HG03025 (cell line): ENCODE results near the gene HEMK1.

Experiments
- ATAC-seq: cut with Tn5 transposase; IDR thresholded peaks from one replicate; pipeline ENCODE4 v1.9.1; 2021; ENCODE audit warnings: mild to moderate bottlenecking, moderate library complexity; ENCODE audit not compliant: unreplicated experiment, low FRiP score

HEMK1 gene

DNA sequence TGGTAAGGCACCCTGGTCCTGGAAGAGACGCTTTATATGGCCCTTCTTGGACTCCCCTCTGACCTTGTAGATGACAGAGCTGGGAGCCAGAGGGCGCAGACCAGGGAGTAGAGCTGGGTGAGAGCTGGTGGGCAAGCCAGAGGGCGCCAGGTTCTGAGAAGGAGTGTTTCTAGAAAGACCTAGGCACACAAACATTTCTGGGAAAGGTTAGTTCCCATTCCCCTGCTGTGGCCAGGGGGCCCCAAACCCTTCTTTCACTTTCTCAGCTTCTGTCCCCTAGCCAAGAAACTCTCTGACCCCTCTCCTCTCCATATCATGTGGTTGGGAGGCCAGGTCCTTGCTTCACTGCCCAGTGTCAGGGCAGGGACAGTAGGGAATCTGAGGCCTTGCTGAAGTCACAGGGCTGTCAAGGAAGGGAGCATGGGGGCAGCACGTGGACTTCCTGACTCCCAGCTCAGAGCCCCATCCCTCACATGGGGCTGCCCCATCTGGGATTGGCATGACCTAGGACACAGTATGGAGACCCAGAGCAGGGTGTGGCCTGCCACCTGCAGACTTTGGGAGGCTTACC, 3.6 kb downstream of the HEMK1 start:
- no peak for ATAC-seq

DNA sequence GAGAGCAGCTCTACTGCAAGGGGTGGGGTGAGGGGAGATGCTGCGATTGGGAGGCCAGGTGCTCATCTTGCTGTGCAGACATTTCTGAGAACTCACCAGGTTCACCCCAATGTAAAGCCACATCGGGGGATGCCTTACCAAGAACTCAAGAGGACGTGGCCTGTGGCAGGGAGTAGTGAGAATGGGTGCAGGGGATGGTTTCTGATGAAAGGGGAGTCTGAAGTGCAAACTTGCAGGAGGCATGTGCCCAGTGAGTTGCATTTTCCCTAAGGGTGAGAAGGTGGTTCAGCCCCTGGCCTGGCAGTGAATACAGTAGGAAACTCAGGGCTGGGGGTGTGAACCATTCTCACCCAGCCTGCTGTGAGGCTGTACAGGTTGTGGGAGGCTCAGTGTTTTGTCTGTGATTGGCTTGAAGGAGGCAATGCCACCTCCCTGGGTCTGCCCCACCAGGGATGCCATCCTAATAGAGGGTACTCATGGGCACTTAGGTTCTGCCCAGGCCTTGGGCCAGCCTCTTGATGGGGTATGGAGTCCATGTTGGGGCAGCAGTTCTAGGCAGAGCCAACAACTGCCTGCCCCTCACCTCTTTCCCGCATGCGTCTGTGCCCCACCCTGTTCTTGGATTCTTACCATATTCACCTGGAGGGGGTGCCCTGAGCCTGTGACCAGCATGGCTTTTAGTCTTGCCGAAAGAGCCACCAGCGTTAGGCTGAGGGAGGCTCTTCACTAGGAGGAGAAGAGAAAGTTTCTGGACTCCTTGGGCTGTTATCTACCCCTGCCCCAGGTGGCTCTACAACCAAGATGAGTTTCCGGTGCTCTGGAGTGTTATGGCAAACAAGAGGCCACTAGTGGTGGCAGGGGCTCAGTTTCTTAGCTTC, 4.5 kb downstream of the HEMK1 start:
- ATAC-seq: no peak

DNA sequence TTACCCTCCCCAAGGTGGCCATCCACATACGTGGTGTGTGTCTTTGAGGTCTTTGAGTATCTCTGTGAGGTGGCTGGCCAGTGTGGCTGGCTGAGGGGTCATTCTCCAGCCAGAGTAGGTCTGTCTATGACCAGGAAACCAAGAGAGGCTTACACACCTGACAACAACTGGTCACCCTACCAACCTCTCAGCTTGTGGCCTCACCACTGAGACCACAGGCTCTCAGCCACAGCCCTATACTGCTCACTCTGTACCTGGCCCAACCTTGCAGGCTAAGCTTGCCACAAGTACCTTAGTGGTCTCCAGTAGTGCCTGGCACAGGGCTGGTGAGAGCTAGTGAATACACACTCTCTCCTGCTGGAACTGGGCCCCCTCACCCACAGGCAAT, 5.1 kb downstream of the HEMK1 start:
- no peak for ATAC-seq

- ATAC-seq: no peak
Measured at GRCh38 chr3:50575372-50575771, 6.0 kb downstream of the HEMK1 start.

DNA sequence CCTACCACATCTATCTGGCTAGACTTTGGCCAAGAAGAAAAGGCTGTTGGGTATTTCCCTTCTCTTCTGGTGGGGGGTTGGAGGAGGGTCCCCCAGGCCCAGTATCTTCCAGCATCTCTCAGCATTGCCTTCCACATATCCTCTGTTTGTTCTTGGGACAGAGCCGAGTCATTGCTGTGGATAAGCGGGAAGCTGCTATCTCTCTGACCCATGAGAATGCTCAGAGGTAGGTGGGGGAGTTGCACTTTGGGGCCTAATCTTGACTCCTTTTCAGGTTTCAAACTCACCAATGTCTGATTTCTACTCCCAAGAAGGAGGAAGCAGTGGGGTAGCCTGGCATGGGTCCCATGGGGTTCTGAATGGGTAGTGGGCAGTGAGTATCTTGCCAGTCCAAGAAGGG, 8.0 kb downstream of the HEMK1 start:
- ATAC-seq: no peak

DNA sequence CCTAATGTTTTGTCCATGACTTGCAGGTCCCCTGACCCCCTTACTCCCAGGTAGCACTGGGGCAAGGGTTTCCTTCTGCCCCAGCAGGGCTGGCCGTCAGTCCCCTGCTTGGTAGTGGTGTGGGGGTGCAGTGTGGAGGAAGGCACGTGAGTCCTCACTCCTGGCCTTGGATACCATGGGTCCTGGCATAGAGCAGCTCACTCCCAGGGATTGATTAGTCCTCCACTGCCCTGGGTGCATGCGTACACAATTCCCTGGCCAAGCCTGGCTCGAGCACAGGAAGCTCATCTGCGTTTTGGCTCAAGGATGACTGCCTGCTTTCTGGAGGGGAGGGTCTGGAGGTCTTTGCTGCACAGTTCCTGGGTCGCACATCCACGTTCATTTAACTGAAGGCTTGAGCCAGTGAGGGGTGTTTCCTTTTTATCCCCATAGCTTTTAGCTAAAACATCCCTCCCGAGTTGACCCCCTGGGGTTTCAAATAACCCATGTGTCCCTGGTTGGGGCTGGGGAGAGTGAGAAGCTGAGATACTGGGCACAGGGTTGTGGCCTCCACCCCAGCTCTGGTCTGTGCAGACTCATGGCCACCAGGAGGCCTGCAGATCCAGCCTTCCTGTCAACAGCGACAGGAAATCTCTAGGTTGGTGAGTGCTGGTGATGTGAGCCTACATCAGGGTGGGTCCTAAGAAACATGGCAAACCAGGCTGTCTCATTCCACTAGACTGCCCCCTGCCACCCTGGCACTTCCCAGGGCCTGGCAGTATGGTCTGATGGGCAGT, 11.5 kb downstream of the HEMK1 start:
- ATAC-seq: no peak

GRCh38 chr3:50581459-50581842, 12.1 kb downstream of the HEMK1 start:
- ATAC-seq: no peak

GRCh38 chr3:50582083-50582482, 12.8 kb downstream of the HEMK1 start:
- no peak for ATAC-seq

- no peak for ATAC-seq
Measured at GRCh38 chr3:50583897-50584296, 14.6 kb downstream of the HEMK1 start.

- no peak for ATAC-seq
Measured at GRCh38 chr3:50584391-50584790, 15.1 kb downstream of the HEMK1 start.

GRCh38 chr3:50585919-50586762, 16.8 kb downstream of the HEMK1 start:
- ATAC-seq: no peak

- no peak for ATAC-seq
Measured at GRCh38 chr3:50586763-50587070, 17.4 kb downstream of the HEMK1 start.

GRCh38 chr3:50587373-50587772, 18.1 kb downstream of the HEMK1 start:
- ATAC-seq: no peak

- ATAC-seq: no peak
Measured at GRCh38 chr3:50587806-50588758, 18.8 kb downstream of the HEMK1 start.

- no peak for ATAC-seq
Measured at GRCh38 chr3:50588759-50589433, 19.6 kb downstream of the HEMK1 start.

DNA sequence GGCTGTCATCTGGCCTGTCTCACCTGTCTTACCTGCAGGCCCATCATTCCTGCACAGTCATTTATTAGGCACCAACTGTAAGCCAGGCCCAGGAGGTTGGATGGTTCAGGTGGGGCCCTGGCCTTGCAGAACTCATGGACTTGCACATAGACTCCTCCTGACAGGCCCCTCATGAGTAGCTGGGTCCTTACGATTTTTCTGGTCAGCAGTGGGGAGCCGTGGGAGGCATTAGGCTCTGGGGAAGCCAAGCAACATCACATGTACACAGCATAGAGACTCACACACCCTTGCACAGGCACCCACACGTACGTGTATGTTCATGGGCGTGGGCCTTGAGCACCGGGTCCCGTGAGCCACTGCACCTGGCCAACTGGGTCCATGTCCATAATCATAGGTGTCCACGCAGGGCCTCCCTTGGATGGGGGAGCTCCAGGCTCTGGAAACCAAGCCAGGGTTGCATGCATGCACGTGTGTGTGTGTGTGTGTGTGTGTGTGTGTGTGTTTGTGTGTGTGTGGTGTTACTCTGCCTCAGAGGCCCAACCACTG, 21.9 kb downstream of the HEMK1 start:
- no peak for ATAC-seq

GRCh38 chr3:50592568-50592967, 23.2 kb downstream of the HEMK1 start:
- no peak for ATAC-seq

- ATAC-seq: no peak
Measured at GRCh38 chr3:50594253-50594785, 25.0 kb downstream of the HEMK1 start.
